Stromal cell of bone marrow (primary cell): Measurements from ENCODE around the gene SP9.

Source experiments
- DNase-seq: peaks from one replicate; pipeline ENCODE4 v3.0.0-alpha.2; 2012; ENCODE audit warnings: low read depth

The SP9 gene

GRCh38 chr2:174334781-174335251, at the start of gene SP9:
Gene SP9, plus strand, starts transcription at chr2:174334954. Its CDS starts 139 bp downstream, at chr2:174335093.
- DNase-seq: no peak

DNA sequence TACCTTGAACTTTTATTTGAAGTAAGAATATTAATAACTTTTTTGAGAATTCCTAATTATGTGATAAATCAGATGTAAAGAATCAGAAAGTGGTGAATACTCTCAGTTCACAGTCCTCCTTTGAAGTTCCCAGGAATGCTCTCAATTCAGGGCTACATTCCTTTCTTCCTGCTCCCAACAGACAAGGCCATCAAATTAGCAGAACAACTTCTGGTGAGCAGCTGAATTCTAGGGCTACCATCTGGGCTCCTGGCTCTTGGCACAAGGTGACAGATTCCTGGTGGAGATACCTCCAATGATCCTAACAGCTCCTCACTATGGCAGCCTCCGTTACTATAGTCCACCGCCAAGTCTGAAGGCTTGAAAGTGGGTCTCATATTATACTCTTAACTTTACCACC, 48.6 kb upstream of the SP9 start:
- no peak for DNase-seq

- no peak for DNase-seq
Observed at GRCh38 chr2:174292908-174293307, 41.8 kb upstream of the SP9 start.

DNA sequence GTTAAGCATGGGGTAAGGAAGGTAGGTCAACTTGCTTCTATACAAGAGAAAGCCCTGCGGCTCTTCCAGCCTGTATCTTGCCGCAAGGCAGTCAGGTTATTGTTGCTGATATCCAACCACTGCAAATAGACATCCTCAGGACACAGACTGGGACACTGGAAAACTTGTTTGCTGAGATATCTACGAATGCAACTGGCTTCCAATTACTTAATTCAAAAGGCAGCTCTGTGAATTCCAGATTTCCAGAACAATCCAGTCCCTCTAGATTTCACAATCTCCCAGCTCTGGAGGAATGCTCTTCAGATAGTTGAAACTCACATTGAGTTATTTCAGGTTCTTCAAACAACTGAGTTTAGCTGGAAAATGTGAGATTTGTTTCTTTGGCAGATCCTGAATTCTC, 34.6 kb upstream of the SP9 start:
- no peak for DNase-seq

- no peak for DNase-seq
Observed at GRCh38 chr2:174312581-174313234, 22.0 kb upstream of the SP9 start.

DNA sequence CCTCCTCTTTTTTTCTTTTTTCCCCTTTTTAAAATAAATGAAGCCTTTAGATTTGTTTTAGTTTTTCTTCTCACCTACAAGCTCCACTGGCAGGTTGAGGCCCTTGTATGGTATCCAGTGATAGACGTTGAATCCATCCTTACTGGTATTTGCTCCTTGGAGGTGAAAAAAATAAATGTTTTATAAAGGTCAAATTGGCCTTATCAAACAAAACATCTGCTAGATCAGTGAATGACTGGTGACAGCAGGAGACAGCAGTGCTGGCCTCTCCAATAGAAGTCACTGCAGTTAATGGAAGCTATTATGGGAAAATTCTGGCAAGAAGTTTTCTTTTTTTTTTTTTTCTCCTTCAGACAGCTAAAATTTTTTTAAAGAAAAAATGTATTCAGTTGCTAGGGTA, 12.6 kb upstream of the SP9 start:
- no peak for DNase-seq

- DNase-seq: no peak
Observed at GRCh38 chr2:174322746-174323145, 12.0 kb upstream of the SP9 start.

- no peak for DNase-seq
Observed at GRCh38 chr2:174324530-174324929, 10.2 kb upstream of the SP9 start.

GRCh38 chr2:174325373-174326160, 9.2 kb upstream of the SP9 start:
- no peak for DNase-seq

- no peak for DNase-seq
Observed at GRCh38 chr2:174326161-174327020, 8.4 kb upstream of the SP9 start.

GRCh38 chr2:174327021-174327840, 7.5 kb upstream of the SP9 start:
- DNase-seq: no peak

DNA sequence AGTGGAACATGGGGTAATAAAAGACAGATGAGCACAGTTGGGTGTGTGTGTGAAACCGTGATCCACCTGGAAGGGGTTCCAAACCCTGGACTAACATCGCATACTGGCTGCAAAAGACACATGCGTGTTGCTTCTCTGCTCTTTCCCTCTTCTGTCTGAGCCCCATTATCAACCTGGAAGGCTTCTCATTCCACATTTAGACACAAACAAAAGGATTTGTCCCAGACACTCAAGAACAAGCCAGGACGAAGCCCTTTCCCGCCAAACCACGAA, 7.0 kb upstream of the SP9 start:
- DNase-seq: no peak

- DNase-seq: no peak
Observed at GRCh38 chr2:174328114-174328960, 6.4 kb upstream of the SP9 start.

- no peak for DNase-seq
Observed at GRCh38 chr2:174328961-174329715, 5.6 kb upstream of the SP9 start.

- no peak for DNase-seq
Observed at GRCh38 chr2:174330945-174331594, 3.7 kb upstream of the SP9 start.

DNA sequence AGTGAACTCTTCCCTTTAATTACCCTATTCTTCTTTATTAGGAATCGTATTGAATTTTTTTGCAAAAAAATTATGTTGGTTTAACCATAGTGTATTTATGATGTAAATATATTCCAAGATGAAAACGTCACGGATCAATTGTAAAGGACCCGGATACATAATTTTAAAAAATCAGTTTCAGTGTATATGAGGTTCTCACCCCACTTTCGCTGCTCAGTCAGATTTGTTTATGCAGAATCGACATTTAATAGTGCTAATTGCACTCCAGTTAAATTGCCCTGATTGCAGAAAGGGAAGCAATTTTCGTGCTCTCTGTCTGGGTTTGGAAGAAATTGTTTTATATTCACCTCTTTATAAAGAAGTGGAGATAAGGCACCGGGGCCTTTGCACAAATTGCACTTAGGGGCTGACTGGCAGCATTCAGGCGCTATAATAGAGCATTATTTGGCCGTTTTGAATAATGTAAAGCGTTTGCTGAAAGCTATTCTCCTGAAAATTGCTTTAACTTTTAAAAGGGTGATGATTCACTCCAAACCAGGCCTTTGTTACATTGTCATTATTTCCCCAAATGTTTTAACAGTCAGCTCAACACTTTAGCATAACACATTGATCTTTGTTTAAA, 3.0 kb upstream of the SP9 start:
- DNase-seq: no peak

GRCh38 chr2:174332217-174332963, 2.4 kb upstream of the SP9 start:
- DNase-seq: no peak

DNA sequence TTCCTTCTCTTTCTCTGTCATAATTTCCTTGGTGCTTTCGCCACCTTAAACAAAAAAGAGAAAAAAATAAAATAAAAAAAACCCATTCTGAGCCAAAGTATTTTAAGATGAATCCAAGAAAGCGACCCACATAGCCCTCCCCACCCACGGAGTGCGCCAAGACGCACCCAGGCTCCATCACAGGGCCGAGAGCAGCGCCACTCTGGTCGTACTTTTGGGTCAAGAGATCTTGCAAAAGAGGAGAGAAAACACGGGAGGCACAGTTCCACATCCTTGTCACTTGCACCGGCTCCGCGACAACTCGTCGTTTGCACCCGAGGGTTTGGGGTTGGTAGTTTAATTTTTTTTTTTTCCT, 1.8 kb upstream of the SP9 start:
- no peak for DNase-seq
